Measurements from ENCODE around the gene ELP5.

Gene ELP5

GRCh38 chr17:7308625-7309433, 56.8 kb downstream of the ELP5 start:
- H3K9ac ChIP-seq (ENCODE audit: low read length), result peak overlapping the region; percentile 34
- H3K4me3 ChIP-seq (ENCODE audit: low read length), result peak overlapping the region; percentile 77
- H3K4me1 ChIP-seq (ENCODE audit: control insufficient read depth, insufficient read depth, low read length), result peaks cover 11% of the 10 kb centered on the region
- peak overlapping the region; percentile 97 for H3K27ac ChIP-seq (ENCODE audit: low read depth, low read length)
- no peaks in the 10 kb centered on the region for H3K27me3 ChIP-seq (ENCODE audit: control insufficient read depth, insufficient read depth, low read length)
- H3K36me3 ChIP-seq (ENCODE audit: control insufficient read depth, insufficient read depth, low read length), result peaks cover 32% of the 10 kb centered on the region

Measured in rectal smooth muscle tissue (tissue), 1 donor.